ENCODE measurements around the gene ABHD5. TPM values are rescaled to one million over a fixed set of nuclear protein-coding genes. Genes with fewer than 3 reads are reported as not detected.

The ABHD5 gene
- total RNA-seq, 1 donor: 37.6 TPM

DNA sequence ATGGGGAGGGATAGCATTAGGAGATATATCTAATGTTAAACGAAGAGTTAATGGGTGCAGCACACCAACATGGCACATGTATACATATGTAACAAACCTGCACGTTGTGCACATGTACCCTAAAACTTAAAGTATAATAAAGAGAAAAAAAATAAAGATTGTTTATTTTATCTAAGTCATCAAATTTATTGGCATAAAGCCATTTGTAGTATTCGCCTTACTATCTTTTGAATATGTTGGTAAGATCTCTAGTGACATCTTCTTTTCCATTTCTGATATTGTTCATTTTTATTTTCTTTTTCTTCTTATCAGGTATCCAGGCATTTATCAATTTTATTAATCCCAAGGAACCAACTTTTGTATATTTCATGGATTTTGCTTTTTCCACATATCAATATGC is 5.8 kb upstream of the ABHD5 start:
- no peak for DNase-seq (ENCODE audit: insufficient read length, low spot score, missing footprints)
- TF ChIP-seq CTCF (IDR thresholded peaks at IDR 0.05; ENCODE audit: extremely low read depth, low read depth, low read length): no peak
- H3K27me3 ChIP-seq (ENCODE audit: insufficient read depth, low read length): no peaks in the 10 kb centered on the region
- no peak overlapping the region for H2AFZ ChIP-seq (ENCODE audit: low read length)
- H3K79me2 ChIP-seq (ENCODE audit: insufficient read depth, low read length): no peaks in the 10 kb centered on the region
- no peaks in the 10 kb centered on the region for H4K20me1 ChIP-seq (ENCODE audit: insufficient read depth, low read length)
- H3K4me1 ChIP-seq (ENCODE audit: insufficient read depth, low read length): no peaks in the 10 kb centered on the region
- no peak overlapping the region for H3K4me3 ChIP-seq (ENCODE audit: insufficient read depth, low read length)
- no peak overlapping the region for H3K27ac ChIP-seq (ENCODE audit: low read depth, low read length)
- H3K9me3 ChIP-seq (ENCODE audit: low read depth, low read length): no peaks in the 10 kb centered on the region
- H3K4me2 ChIP-seq (ENCODE audit: insufficient read depth, low read length): no peak overlapping the region
- no peaks in the 10 kb centered on the region for H3K36me3 ChIP-seq (ENCODE audit: insufficient read depth, low read length)

DNA sequence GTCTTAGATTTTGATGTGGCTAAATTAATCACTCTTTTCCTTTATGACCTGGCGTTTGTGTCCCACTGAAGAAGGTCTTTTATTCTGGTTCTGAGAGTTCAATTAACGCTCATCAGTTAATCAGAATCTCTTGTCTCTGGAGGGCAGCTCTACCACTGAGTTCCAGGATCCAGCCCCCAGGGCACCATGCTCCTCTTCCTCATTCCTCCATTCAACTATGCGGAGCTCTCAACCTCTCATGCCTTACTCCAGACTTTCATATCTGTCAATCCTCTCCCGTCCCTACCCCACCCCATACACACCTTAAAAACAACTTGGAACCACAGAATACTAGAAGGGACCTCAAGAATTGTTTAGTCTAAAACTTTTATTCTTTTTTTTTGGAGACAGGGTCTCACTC is 4.8 kb upstream of the ABHD5 start:
- no peak for TF ChIP-seq CTCF (IDR thresholded peaks at IDR 0.05; ENCODE audit: extremely low read depth, low read depth, low read length)
- Histone ChIP-seq H2AFZ (ENCODE audit: low read length) (no peak overlapping the region), H3K4me2 (ENCODE audit: insufficient read depth, low read length) (no peak overlapping the region), H3K27me3 (ENCODE audit: insufficient read depth, low read length) (no peaks in the 10 kb centered on the region), H3K9me3 (ENCODE audit: low read depth, low read length) (no peaks in the 10 kb centered on the region), H4K20me1 (ENCODE audit: insufficient read depth, low read length) (no peaks in the 10 kb centered on the region), H3K79me2 (ENCODE audit: insufficient read depth, low read length) (peaks cover 2% of the 10 kb centered on the region), H3K4me1 (ENCODE audit: insufficient read depth, low read length) (peaks cover 5% of the 10 kb centered on the region), H3K4me3 (ENCODE audit: insufficient read depth, low read length) (no peak overlapping the region), H3K36me3 (ENCODE audit: insufficient read depth, low read length) (no peaks in the 10 kb centered on the region), H3K27ac (ENCODE audit: low read depth, low read length) (no peak overlapping the region)
- no peak for DNase-seq (ENCODE audit: insufficient read length, low spot score, missing footprints)

- H3K4me1 ChIP-seq (ENCODE audit: insufficient read depth, low read length): peaks cover 5% of the 10 kb centered on the region
- H4K20me1 ChIP-seq (ENCODE audit: insufficient read depth, low read length): no peaks in the 10 kb centered on the region
- no peaks in the 10 kb centered on the region for H3K9me3 ChIP-seq (ENCODE audit: low read depth, low read length)
- H3K27me3 ChIP-seq (ENCODE audit: insufficient read depth, low read length): no peaks in the 10 kb centered on the region
- no peak for TF ChIP-seq CTCF (IDR thresholded peaks at IDR 0.05; ENCODE audit: extremely low read depth, low read depth, low read length)
- DNase-seq (ENCODE audit: insufficient read length, low spot score, missing footprints): no peak
- no peaks in the 10 kb centered on the region for H3K36me3 ChIP-seq (ENCODE audit: insufficient read depth, low read length)
- peaks cover 6% of the 10 kb centered on the region for H3K79me2 ChIP-seq (ENCODE audit: insufficient read depth, low read length)
- no peak overlapping the region for H3K4me2 ChIP-seq (ENCODE audit: insufficient read depth, low read length)
- H2AFZ ChIP-seq (ENCODE audit: low read length): no peak overlapping the region
- no peak overlapping the region for H3K27ac ChIP-seq (ENCODE audit: low read depth, low read length)
- H3K4me3 ChIP-seq (ENCODE audit: insufficient read depth, low read length): no peak overlapping the region
Observed at GRCh38 chr3:43686333-43686699, 4.4 kb upstream of the ABHD5 start.

DNA sequence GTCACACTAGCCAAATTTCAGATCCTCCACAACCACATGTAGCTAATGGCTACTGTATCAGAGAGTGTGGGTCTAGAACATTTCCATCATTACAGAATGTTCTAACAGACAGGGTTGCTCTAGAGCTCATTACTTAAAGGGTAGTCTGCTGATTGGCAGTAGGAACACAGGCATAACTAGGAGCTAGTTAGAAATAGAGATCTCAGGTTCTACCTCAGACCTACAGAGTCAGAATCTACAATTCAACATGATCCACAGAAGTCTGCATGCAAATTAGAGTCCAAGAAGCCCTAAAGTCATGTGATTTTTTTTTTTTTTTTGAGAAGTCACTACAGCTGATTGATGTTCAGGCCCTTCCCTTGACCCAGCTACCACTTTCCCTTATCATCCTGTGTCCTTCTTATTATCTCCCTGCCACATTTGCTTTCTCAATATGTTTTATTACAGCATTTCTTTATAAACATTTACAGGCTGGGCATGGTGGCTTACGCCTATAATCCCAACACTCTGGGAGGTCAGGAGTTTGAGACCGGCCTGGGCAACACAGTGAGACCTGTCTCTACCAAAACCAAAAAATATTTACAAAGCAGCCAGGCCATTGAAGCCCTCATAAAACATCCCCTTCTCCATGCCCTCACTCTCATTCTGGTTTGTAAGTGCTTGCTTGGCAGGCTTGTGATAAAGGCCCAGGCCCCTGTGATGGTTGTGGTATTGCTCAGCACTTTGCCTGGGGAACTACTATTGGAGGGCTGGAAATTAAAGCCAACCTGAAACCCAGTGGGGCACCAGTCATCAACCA is 3.8 kb upstream of the ABHD5 start:
- Histone ChIP-seq H3K4me3 (ENCODE audit: insufficient read depth, low read length) (no peak overlapping the region), H3K27ac (ENCODE audit: low read depth, low read length) (no peak overlapping the region), H3K4me1 (ENCODE audit: insufficient read depth, low read length) (peaks cover 9% of the 10 kb centered on the region), H3K36me3 (ENCODE audit: insufficient read depth, low read length) (no peaks in the 10 kb centered on the region), H3K79me2 (ENCODE audit: insufficient read depth, low read length) (peaks cover 12% of the 10 kb centered on the region), H3K4me2 (ENCODE audit: insufficient read depth, low read length) (no peak overlapping the region), H4K20me1 (ENCODE audit: insufficient read depth, low read length) (no peaks in the 10 kb centered on the region), H3K27me3 (ENCODE audit: insufficient read depth, low read length) (no peaks in the 10 kb centered on the region), H2AFZ (ENCODE audit: low read length) (no peak overlapping the region), H3K9me3 (ENCODE audit: low read depth, low read length) (no peaks in the 10 kb centered on the region)
- no peak for TF ChIP-seq CTCF (IDR thresholded peaks at IDR 0.05; ENCODE audit: extremely low read depth, low read depth, low read length)
- no peak for DNase-seq (ENCODE audit: insufficient read length, low spot score, missing footprints)

Measured in osteoblast (primary cell).